ENCODE results near the gene UACA. TPM values are rescaled to one million over a fixed set of nuclear protein-coding genes. Genes with fewer than 3 reads are reported as not detected.

Gene UACA
- total RNA-seq, 1 experiment from 2014 or later, result 38.0 TPM

DNA sequence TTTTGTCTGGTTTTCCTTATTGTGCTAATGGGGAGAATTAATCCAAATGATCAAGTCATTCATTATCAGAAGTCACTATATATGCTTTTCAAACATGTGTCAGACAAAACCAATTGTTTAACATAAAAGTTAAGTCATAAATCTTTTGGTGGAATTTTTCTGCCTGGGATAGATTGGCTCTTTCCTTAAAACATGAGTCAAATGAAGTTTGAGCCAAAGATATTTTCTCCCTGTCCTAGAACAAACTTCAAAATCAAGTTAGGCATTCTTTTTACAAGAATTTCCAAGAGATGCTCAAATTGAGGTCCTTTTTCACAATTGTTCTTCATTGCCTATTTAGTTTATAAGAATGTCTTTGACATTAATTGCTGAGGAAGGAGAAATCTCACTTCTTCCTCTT lies 138.3 kb downstream of the UACA start:
- Histone ChIP-seq H3T11ph (ENCODE audit: low read length) (no peak overlapping the region), H3K14ac (ENCODE audit: insufficient read depth, low read length) (no peak overlapping the region), H3K4ac (ENCODE audit: low read depth, low read length) (no peak overlapping the region), H2BK120ac (ENCODE audit: low read depth, low read length, poor library complexity, severe bottlenecking) (no peak overlapping the region), H4K5ac (ENCODE audit: insufficient read length, low read depth, low read length) (no peak overlapping the region), H3K56ac (ENCODE audit: insufficient read length, low read depth, low read length) (no peak overlapping the region), H2AFZ (ENCODE audit: low read length) (no peak overlapping the region), H3K79me2 (ENCODE audit: insufficient read depth, low read length) (no peaks in the 10 kb centered on the region), H2BK20ac (ENCODE audit: low read depth, low read length, poor library complexity, severe bottlenecking) (no peak overlapping the region), H3K4me1 (ENCODE audit: insufficient read depth, low read length) (peaks cover 4% of the 10 kb centered on the region; the same call in 1 of the 2 replicates), H3K79me1 (ENCODE audit: insufficient read depth, low read depth, low read length, poor library complexity, severe bottlenecking) (no peaks in the 10 kb centered on the region), H3K27ac (ENCODE audit: insufficient read length, low read depth, low read length) (no peak overlapping the region), H2AK5ac (ENCODE audit: insufficient read length, low read length) (no peak overlapping the region), H3K18ac (ENCODE audit: insufficient read length, low read depth, low read length) (no peak overlapping the region), H4K91ac (ENCODE audit: insufficient read length, low read depth, low read length) (no peak overlapping the region), H4K20me1 (ENCODE audit: control insufficient read depth, insufficient read depth, insufficient read length) (no peaks in the 10 kb centered on the region), H2BK12ac (ENCODE audit: insufficient read length, low read depth, low read length) (no peak overlapping the region), H2BK5ac (ENCODE audit: insufficient read length, low read length) (no peak overlapping the region), H3K9me3 (ENCODE audit: control insufficient read depth, low read depth, low read length) (no peaks in the 10 kb centered on the region), H2BK15ac (ENCODE audit: low read depth, low read length) (no peak overlapping the region), H3K4me2 (ENCODE audit: insufficient read depth, insufficient read length, low read length) (no peak overlapping the region), H3K27me3 (ENCODE audit: insufficient read depth, low read length) (no peaks in the 10 kb centered on the region), H4K8ac (replicated peaks; ENCODE audit: insufficient read length, low read depth, low read length) (no peak overlapping the region), H3K23ac (ENCODE audit: insufficient read length, low read depth, low read length) (no peak overlapping the region), H3K9ac (ENCODE audit: extremely low read depth, insufficient read length, low read length) (no peak overlapping the region), H3K23me2 (ENCODE audit: insufficient read length, low read depth, low read length, poor library complexity, severe bottlenecking) (no peaks in the 10 kb centered on the region)
- Mint-ChIP-seq H3K4me1 (peaks cover 15 to 19% of the 10 kb centered on the region in 2 experiments), H3K27me3 (ENCODE audit: low read depth) (peaks cover 17% of the 10 kb centered on the region), H3K9me3 (peaks cover 24 to 25% of the 10 kb centered on the region in 2 experiments), H3K27ac (no peak overlapping the region), H3K36me3 (ENCODE audit: insufficient read depth in 1 of 3, low read depth in 3 of 3) (peaks cover 4 to 17% (median 5%) of the 10 kb centered on the region in 3 experiments), H3K4me3 (no peak overlapping the region)
- TF ChIP-seq, protein P1, sequence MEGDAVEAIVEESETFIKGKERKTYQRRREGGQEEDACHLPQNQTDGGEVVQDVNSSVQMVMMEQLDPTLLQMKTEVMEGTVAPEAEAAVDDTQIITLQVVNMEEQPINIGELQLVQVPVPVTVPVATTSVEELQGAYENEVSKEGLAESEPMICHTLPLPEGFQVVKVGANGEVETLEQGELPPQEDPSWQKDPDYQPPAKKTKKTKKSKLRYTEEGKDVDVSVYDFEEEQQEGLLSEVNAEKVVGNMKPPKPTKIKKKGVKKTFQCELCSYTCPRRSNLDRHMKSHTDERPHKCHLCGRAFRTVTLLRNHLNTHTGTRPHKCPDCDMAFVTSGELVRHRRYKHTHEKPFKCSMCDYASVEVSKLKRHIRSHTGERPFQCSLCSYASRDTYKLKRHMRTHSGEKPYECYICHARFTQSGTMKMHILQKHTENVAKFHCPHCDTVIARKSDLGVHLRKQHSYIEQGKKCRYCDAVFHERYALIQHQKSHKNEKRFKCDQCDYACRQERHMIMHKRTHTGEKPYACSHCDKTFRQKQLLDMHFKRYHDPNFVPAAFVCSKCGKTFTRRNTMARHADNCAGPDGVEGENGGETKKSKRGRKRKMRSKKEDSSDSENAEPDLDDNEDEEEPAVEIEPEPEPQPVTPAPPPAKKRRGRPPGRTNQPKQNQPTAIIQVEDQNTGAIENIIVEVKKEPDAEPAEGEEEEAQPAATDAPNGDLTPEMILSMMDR (conservative IDR thresholded peaks at IDR 0.05), result no peak
- DNase-seq, result no peak

Measured in H9 (cell line).